Endothelial cell of umbilical vein (primary cell): ENCODE results near the gene CFAP45. TPM values are rescaled to one million over a fixed set of nuclear protein-coding genes. Genes with fewer than 3 reads are reported as not detected.

ENCODE experiments used
- BruUV-seq: library from RNA; stranded (reverse); fragments of 400-500 nt; replicated peaks from 2 replicates; lab custom pipeline; 2021; lab: Mats Ljungman, UMichigan
- CTCF ChIA-PET: fragments of 300-600, 350-600 bp; sonication (Branson Sonifier 250); formaldehyde crosslinking; loops from one replicate; lab custom pipeline; 2021; ENCODE audit warnings: antibody characterized with exemption, inconsistent platforms; lab: Charles Lee
- POLR2A ChIA-PET: fragments of 300-600, 350-600 bp; sonication (Branson Sonifier 250); formaldehyde crosslinking; loops from one replicate; lab custom pipeline; 2021; ENCODE audit warnings: antibody characterized with exemption, inconsistent platforms; lab: Charles Lee
- DNase-seq: peaks from one replicate; pipeline ENCODE4 v3.0.0-alpha.2; 2011; ENCODE audit warnings: low read depth, low spot score
- FAIRE-seq: peaks from 2 replicates; lab custom pipeline; 2011; peaks lifted over from hg19 to GRCh38; lab: Jason Lieb, UNC
- H2AFZ ChIP-seq: 2 replicates; pipeline ENCODE4 v1.6.0; 2012; ENCODE audit warnings: low read depth, low read length, control low read depth, inconsistent platforms
- H3K27ac ChIP-seq: 2 replicates; pipeline ENCODE4 v1.5.1; 2011; ENCODE audit warnings: low read depth, mild to moderate bottlenecking, control low read depth, low read length, moderate library complexity; ENCODE audit not compliant: insufficient read depth
- H3K27me3 ChIP-seq, 2 experiments: 2 replicates each; pipeline versions ENCODE4 v1.6.0 to v1.6.1; 2011; ENCODE audit warnings: low read length in 2 of 2, mixed read lengths in 1 of 2; ENCODE audit not compliant: control insufficient read depth in 2 of 2, insufficient read depth in 2 of 2
- H3K36me3 ChIP-seq, 2 experiments: 2 replicates in 1 of 2; 3 replicates in 1 of 2; pipeline ENCODE4 v1.5.1; 2011; ENCODE audit warnings: low read length in 2 of 2, mild to moderate bottlenecking in 1 of 2, moderate library complexity in 1 of 2; ENCODE audit not compliant: control insufficient read depth in 2 of 2, insufficient read depth in 2 of 2; ENCODE audit errors: extremely low read depth in 1 of 2
- H3K4me1 ChIP-seq: 3 replicates; pipeline ENCODE4 v1.5.1; 2011; ENCODE audit warnings: mild to moderate bottlenecking, low read length; ENCODE audit not compliant: control insufficient read depth, insufficient read depth; ENCODE audit errors: extremely low read depth
- H3K4me2 ChIP-seq: 2 replicates; pipeline ENCODE4 v1.6.1; 2011; ENCODE audit warnings: low read length, control low read depth, mixed read lengths; ENCODE audit not compliant: insufficient read depth
- H3K4me3 ChIP-seq, 3 experiments: fragments of 200-600 bp in 1 of 3; sonication (generic), shearing (Covaris generic) in 1 of 3; replicated peaks in 1 of 3; 2 replicates each; pipeline ENCODE4 v1.5.1; 2011 to 2016; ENCODE audit warnings: control low read depth in 3 of 3, low read length in 3 of 3, mild to moderate bottlenecking in 2 of 3, inconsistent platforms in 1 of 3, low read depth in 1 of 3, moderate library complexity in 1 of 3; ENCODE audit not compliant: insufficient read depth in 1 of 3
- H3K79me2 ChIP-seq: 2 replicates; pipeline ENCODE4 v1.6.0; 2012; ENCODE audit warnings: low read length, inconsistent platforms; ENCODE audit not compliant: control insufficient read depth, insufficient read depth
- H3K9ac ChIP-seq: replicated peaks from 2 replicates; pipeline ENCODE3; 2011; ENCODE audit warnings: low read length, control low read depth; ENCODE audit not compliant: insufficient read depth; ENCODE audit errors: extremely low read depth
- H3K9me1 ChIP-seq: replicated peaks from 3 replicates; pipeline ENCODE4 v1.6.0; 2011; ENCODE audit warnings: mild to moderate bottlenecking, low read length; ENCODE audit not compliant: control insufficient read depth, insufficient read depth; ENCODE audit errors: extremely low read depth
- H3K9me3 ChIP-seq: replicated peaks from 2 replicates; pipeline ENCODE4 v1.5.1; 2012; ENCODE audit warnings: low read length, inconsistent platforms; ENCODE audit not compliant: control insufficient read depth, insufficient read depth
- H4K20me1 ChIP-seq: replicated peaks from 2 replicates; pipeline ENCODE3; 2011; ENCODE audit warnings: mild to moderate bottlenecking, low read length; ENCODE audit not compliant: control insufficient read depth, insufficient read depth; ENCODE audit errors: extremely low read depth
- EZH2 ChIP-seq: IDR thresholded peaks from 2 replicates; pipeline ENCODE4 v1.6.1; 2012; ENCODE audit warnings: borderline replicate concordance, low read depth, mild to moderate bottlenecking, moderate library complexity, low read length, inconsistent platforms; ENCODE audit not compliant: severe bottlenecking
- FOS ChIP-seq: IDR thresholded peaks from 2 replicates; pipeline ENCODE4 v1.6.1; 2011; ENCODE audit warnings: mild to moderate bottlenecking, low read length, moderate library complexity, borderline replicate concordance; ENCODE audit not compliant: insufficient read depth
- GATA2 ChIP-seq: IDR thresholded peaks from 2 replicates; pipeline ENCODE4 v1.7.0; 2011; ENCODE audit warnings: low read depth, mild to moderate bottlenecking, moderate library complexity, mixed read lengths, low read length; ENCODE audit not compliant: insufficient read length, insufficient read depth
- JUN ChIP-seq: IDR thresholded peaks from 2 replicates; pipeline ENCODE4 v1.6.1; 2011; ENCODE audit warnings: borderline replicate concordance, low read depth; ENCODE audit not compliant: insufficient read length, insufficient read depth
- MYC ChIP-seq: IDR thresholded peaks from one replicate; pipeline ENCODE4 v1.6.1; 2011; ENCODE audit warnings: mild to moderate bottlenecking, low read depth, low read length
- POLR2A ChIP-seq: IDR thresholded peaks from 2 replicates; pipeline ENCODE4 v1.6.1; 2012; ENCODE audit warnings: low read depth, mild to moderate bottlenecking, control low read depth, low read length
- POLR2AphosphoS5 ChIP-seq: IDR thresholded peaks from 2 replicates; pipeline ENCODE4 v1.6.1; 2012; ENCODE audit warnings: low read depth, mild to moderate bottlenecking, control low read depth, low read length, moderate library complexity; ENCODE audit not compliant: insufficient read depth
- dilution Hi-C: fragments of 300-500 bp; cut with MboI; formaldehyde crosslinking; loops from one replicate; pipeline ENCODE4 v1.15.0; 2019; ENCODE audit warnings: low sequenced_read_pairs; ENCODE audit not compliant: extremely low pct_ligation_motif_present
- intact Hi-C: fragments of 100-400 bp; cut with micrococcal nuclease; formaldehyde crosslinking; loops from one replicate; pipeline ENCODE4 v1.10.0; 2022
- polyA plus RNA-seq, 4 experiments: library from polyadenylated mRNA; depleted of rRNA in 3 of 4; stranded (reverse) in 3 of 4; unstranded in 1 of 4; fragments of >200 nt; gene quantifications; 2 replicates each; pipeline versions ENCODE4 v1.2.1 to v1.2.3, GENCODE V29; 2011 to 2012; ENCODE audit warnings: missing spikeins in 1 of 4
- total RNA-seq: library from RNA; stranded (reverse); gene quantifications from 2 replicates; pipeline ENCODE4 v1.2.3, GENCODE V29; 2021
- TF ChIP-seq, protein P1 (sequence below), 2 donors: IDR thresholded peaks; 1 replicate in 1 of 2; 2 replicates in 1 of 2; pipeline ENCODE4 v1.5.1; 2011; ENCODE audit warnings: low read length in 2 of 2, mild to moderate bottlenecking in 2 of 2, moderate library complexity in 2 of 2, control low read depth in 1 of 2, inconsistent platforms in 1 of 2, low read depth in 1 of 2; ENCODE audit not compliant: insufficient read depth in 1 of 2; ENCODE audit errors: extremely low read depth in 1 of 2
- TF ChIP-seq, protein P2 (sequence below): IDR thresholded peaks from 2 replicates; pipeline ENCODE4 v1.6.1; 2011; ENCODE audit not compliant: insufficient read depth, insufficient read length

The CFAP45 gene
- total and polyA plus RNA-seq, 2 donors (not counting 3 experiments of a cell fraction or from before 2014, with no cell fraction given), result 0.25 to 2.5 TPM

DNA sequence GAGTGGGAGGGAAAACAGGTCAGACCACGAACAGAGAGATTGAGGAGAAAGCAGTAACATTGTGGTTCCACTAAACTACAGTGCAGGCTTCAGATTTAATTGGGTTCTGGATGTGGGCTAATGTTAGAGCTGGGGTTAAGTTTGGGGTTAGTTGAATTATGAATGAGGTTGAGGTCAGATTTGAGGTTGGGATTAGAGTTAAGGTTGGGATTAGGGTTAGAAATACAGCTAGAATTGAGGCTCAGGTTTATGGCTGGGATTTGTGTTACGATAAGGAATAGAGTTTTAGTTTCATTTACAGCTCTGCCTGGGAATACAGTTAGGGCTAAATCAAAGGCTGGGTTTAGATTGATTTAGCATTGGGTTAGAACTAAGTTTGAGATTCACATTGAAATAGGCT is 35.7 kb downstream of the CFAP45 start:
- CTCF ChIA-PET, result interaction anchor here (0.8 to 0.9 kb wide), 3 partner anchors 16 to 65 kb away, joined by 3 to 4 read pairs (median 3); no protein-coding TSS in a partner anchor
- Histone ChIP-seq H3K79me2 (no peaks in the 10 kb centered on the region), H3K27ac (no peak overlapping the region), H4K20me1 (no peaks in the 10 kb centered on the region), H3K9ac (no peak overlapping the region), H3K4me3 (no peak overlapping the region), H3K27me3 (no peaks in the 10 kb centered on the region), H3K4me1 (no peaks in the 10 kb centered on the region), H2AFZ (no peak overlapping the region), H3K9me1 (no peaks in the 10 kb centered on the region), H3K4me2 (no peak overlapping the region), H3K9me3 (no peaks in the 10 kb centered on the region), H3K36me3 (no peaks in the 10 kb centered on the region)
- FAIRE-seq (no peak), DNase-seq (no peak)
- dilution Hi-C loops (no loop called here), intact Hi-C loops (no loop called here)
- TF ChIP-seq POLR2A (no peak), POLR2AphosphoS5 (no peak), MYC (no peak), FOS (no peak), GATA2 (no peak), JUN (no peak)
- TF ChIP-seq, protein P1, sequence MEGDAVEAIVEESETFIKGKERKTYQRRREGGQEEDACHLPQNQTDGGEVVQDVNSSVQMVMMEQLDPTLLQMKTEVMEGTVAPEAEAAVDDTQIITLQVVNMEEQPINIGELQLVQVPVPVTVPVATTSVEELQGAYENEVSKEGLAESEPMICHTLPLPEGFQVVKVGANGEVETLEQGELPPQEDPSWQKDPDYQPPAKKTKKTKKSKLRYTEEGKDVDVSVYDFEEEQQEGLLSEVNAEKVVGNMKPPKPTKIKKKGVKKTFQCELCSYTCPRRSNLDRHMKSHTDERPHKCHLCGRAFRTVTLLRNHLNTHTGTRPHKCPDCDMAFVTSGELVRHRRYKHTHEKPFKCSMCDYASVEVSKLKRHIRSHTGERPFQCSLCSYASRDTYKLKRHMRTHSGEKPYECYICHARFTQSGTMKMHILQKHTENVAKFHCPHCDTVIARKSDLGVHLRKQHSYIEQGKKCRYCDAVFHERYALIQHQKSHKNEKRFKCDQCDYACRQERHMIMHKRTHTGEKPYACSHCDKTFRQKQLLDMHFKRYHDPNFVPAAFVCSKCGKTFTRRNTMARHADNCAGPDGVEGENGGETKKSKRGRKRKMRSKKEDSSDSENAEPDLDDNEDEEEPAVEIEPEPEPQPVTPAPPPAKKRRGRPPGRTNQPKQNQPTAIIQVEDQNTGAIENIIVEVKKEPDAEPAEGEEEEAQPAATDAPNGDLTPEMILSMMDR (IDR thresholded peaks at IDR 0.05; ENCODE audit: extremely low read depth in 1 of 2, insufficient read depth in 1 of 2, low read depth in 1 of 2, low read length in 2 of 2), result no peak
- POLR2A ChIA-PET, result no interaction called here
- BruUV-seq, result no TSS peak

DNA sequence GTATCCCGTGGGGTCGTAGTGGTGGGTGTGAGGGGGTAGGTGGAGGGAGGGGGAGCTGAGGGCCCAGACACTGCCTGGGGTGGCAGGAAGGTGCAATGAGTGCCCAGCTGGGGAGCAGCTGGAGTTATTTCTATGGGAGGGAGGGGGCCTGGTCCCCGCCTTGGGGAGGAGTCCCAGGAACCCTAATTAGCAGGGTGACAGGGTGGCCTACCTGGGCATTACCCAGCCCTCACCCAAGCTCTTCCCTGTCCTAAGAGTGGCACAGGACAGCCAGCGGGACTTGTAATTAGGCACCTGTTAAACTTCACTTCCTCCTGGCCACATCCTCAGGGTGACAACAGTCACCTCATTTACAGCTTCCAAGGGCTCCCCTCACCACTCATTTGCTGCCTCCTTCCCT is 37.4 kb downstream of the CFAP45 start, which contains the start of gene VSIG8:
Gene VSIG8 (minus strand): TSS at position 101 of the 400 bp plus-strand sequence. CDS start 136 bp downstream, outside the sequence.
- intact Hi-C loops (no loop called here), dilution Hi-C loops (no loop called here)
- Histone ChIP-seq H3K27me3 (no peaks in the 10 kb centered on the region), H3K27ac (no peak within 1 kb of the TSS), H3K9me3 (no peaks in the 10 kb centered on the region), H3K36me3 (no peaks in the 10 kb centered on the region), H3K79me2 (no peaks in the 10 kb centered on the region), H3K9ac (no peak within 1 kb of the TSS), H3K4me2 (no peak within 1 kb of the TSS), H3K4me3 (no peak within 1 kb of the TSS), H4K20me1 (no peaks in the 10 kb centered on the region), H3K9me1 (no peaks in the 10 kb centered on the region), H3K4me1 (no peaks in the 10 kb centered on the region), H2AFZ (no peak within 1 kb of the TSS)
- CTCF ChIA-PET, result interaction anchor here (0.7 kb wide), 1 partner anchor 17 kb away, joined by 3 read pairs; no protein-coding TSS in a partner anchor
- DNase-seq (no peak), FAIRE-seq (no peak)
- no TSS peak for BruUV-seq
- POLR2A ChIA-PET, result no interaction called here
- TF ChIP-seq FOS (no peak), EZH2 (no peak), MYC (no peak), POLR2A (no peak), JUN (no peak), GATA2 (no peak), POLR2AphosphoS5 (no peak)
- TF ChIP-seq, protein P2, sequence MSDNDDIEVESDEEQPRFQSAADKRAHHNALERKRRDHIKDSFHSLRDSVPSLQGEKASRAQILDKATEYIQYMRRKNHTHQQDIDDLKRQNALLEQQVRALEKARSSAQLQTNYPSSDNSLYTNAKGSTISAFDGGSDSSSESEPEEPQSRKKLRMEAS, result no peak
- TF ChIP-seq, protein P1 (IDR thresholded peaks at IDR 0.05; ENCODE audit: extremely low read depth in 1 of 2, insufficient read depth in 1 of 2, low read depth in 1 of 2, low read length in 2 of 2), result no peak
